Stimulated activated CD8-positive, alpha-beta memory T cell treated with anti-CD3 and anti-CD28 coated beads, Interleukin-4, amount 100 ng/mL, for 48 hours (primary cell): ENCODE data around the gene UQCC3.

Experiments used
- DNase-seq: peaks from one replicate; pipeline ENCODE4 v3.0.0-alpha.2; 2020

Gene UQCC3

DNA sequence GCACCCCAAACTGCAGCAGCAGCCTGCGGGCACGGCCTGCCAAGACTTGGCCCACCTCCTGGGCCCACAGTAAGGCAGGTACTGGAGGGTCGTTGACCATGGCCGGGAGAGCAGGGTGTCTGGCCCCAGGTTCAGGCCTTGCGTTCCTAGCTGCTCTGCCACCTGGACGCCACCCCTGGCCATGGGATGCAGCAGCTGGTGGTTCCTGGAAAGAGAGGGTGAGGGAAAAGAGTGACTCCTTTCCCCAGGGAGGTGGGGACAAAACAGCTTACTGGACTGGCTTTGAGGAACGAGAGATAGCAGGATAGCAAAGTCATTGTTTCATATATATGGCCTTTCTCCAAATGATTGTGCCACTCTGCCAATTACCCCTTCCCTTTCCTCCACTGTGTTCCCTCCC, 33.9 kb downstream of the UQCC3 start:
- DNase-seq: no peak

DNA sequence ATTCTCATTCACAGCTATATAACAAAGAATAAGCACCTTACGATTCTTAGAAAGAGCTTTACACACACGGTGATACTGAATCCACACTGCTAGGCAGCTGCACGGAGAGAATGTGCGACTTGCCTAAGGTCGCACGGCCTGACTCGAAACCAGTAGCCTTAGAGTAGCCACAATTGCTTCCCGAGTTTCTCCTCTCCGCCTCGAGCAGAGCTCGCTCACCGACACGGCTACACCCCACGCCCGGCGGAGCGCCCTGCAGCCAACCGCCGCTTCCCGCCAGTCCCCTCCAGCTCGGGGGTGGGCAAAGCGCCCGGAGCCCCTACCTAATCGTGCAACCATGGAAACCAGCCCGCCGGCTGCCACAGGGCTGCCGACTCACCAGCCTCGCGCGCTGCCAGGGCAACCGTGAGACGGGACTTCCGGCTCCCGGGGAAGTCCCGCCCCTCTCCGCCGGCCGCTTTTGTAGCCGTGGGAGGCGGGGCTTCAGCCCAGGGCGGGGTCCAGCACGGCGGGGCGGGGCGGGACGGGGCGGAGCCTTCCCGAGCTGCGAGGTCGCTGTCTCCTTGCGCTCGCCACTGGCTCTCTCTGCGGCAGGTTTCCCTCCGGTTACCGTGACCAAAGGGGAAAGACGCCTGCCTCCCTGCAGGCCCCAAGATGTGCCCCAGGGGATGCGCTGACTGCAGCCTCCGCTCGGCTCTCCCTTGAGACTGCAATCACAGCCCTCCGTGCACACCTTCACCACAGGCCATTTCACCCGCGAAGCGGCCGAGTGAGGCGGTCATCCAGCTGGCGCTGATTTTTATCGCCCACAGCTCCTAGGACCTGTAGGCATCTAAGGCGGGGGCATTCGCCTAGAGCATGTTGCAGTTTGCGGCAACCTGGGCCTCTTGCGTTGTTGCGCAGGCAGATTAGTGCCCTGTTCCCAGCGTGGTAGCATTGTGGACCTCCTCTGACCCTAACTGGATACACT, 34.7 kb downstream of the UQCC3 start:
- DNase-seq: peak; percentile 96

DNA sequence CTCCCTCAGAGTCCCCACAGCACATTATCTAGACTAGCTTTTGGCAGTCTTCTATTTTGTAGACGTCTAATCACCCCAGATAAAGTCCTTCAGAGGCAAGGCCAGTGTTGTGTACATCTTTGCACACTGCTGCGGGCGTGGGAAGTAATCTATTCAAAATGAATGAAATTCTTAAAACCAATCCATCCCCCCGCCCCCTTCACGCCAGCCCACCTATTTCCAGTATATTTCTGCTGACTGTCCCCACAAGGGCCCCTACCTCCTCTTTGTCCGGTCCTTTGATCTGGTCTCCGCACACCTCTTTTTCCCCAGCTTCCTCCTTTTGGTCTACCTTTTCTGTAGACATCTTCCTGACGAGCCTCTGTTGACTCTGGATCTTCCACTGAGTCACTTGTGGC, 35.4 kb downstream of the UQCC3 start:
- DNase-seq: no peak

DNA sequence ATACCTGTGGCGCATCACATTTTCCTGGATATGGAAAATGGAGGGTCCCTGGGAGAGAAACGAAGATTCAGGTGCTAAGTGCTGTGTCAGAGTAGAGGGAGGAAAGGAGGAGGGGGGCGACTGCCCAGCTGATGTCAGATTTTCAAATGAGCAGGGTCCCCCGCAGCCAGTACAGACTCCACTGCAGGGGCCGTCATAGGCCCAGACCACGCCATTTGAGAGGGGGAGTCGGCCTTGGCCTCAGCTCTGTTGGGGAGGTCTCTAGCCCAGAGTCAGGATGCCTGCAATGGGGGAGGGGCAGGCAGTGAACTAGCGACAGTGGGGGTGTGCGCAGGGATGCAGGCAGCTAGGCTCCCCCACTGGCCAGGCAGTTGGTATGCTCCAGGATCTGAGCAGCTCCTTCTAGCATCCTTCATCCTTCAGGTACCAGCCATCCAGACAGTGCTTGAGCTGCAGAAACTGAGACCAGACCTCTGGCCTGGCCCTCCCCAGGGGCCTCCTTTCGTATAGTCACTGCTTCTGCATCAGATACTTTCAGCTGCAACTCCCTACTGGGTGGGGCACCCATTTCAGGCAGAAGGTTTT, 35.9 kb downstream of the UQCC3 start, which contains the start of the genes BSCL2 and GNG3:
Gene BSCL2, minus strand, starts transcription at position 148 of the 585 bp plus-strand sequence. CDS start 229 bp downstream, outside the sequence.
Gene GNG3, plus strand, starts transcription at position 400 of the 585 bp plus-strand sequence. CDS start 620 bp downstream, outside the sequence.
- no peak for DNase-seq

DNA sequence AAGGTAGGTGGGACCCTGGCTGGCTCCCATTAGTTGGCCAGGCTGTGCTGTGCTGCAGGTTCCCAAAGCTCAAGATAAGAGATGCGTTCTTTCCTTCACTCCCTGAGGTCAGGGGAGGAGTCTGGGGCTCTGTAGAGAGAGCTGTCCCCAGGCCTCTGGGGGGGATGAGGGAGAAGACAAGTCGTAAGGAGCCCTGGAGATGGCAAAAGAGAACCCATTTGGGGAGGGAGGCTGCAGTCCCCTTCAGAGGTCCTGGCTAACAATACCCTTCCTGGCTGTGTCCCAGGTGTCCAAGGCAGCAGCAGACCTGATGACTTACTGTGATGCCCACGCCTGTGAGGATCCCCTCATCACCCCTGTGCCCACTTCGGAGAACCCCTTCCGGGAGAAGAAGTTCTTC, 36.9 kb downstream of the UQCC3 start:
- DNase-seq: no peak

DNA sequence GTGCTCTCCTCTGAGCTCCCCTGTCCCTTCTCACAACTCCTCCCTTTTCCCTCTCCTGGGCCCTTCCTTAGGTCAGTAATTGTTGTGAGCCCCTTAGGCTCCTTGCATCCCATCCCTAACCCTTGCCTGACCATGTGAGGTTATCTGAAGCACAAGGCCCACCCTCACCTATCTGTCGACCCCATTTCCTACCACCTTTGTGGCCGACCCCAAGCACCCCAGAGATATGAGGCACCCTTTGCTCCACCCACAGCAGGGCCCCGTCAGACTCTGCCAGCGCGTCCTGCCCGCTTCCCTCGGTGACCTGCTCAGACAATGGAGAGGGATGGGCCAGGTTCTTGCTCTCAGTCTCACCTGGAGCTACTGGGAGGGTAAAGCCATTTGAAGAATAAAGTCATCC, 37.3 kb downstream of the UQCC3 start:
- DNase-seq: peak; percentile 69

DNA sequence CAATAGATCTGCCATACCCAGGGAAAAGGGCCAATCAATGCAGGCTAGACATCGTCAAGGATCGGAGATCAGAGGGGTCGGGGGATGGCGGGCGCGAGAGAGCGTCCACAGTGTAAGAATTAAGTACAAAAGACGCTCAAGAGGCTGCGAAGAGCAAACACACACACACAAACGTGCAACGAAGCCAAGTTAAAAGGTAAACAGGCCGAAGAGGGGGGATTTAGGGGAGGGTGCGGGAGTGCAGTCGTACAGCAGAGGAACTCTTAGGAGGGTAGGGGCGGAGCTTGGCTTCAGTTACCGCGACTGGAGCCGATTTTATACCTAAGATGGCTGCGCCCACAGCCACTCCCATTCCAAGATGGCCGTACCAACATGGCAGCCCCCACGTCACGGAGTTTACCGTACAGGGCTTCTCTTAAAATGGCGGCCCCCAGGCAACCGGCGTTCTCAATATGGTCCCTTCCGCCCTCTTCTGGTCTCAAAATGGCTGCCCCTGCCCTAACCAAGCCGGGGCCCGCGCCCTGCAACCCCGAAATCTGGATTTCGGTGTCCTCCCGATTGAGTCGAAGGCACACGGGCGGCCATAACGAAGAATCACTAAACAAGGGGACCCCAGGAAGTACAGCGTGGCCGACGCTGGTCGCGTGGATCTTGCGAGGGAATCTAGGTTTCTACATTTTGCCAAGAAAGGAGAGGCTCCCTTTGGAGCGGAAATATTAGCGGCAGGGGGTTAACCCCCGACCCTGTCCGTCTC, 38.0 kb downstream of the UQCC3 start:
- DNase-seq: peak; percentile 96

DNA sequence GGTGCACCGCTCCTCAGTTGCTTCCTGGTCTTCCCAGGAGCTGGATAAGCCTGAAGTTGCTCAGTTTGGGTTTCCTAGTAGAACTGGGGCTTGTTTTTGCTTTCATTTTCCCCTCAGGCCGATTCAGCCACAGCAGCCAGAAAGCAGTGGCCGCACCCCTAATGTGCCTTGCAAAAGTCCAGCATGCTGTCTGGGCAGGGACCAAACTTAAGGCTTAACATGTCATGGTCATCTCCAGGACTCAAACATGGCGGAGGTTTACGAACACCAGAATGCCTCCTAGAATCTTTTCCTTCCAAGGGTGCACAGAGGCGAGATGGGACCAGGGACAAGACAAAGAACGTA, 38.5 kb downstream of the UQCC3 start:
- DNase-seq: peak; percentile 48

DNA sequence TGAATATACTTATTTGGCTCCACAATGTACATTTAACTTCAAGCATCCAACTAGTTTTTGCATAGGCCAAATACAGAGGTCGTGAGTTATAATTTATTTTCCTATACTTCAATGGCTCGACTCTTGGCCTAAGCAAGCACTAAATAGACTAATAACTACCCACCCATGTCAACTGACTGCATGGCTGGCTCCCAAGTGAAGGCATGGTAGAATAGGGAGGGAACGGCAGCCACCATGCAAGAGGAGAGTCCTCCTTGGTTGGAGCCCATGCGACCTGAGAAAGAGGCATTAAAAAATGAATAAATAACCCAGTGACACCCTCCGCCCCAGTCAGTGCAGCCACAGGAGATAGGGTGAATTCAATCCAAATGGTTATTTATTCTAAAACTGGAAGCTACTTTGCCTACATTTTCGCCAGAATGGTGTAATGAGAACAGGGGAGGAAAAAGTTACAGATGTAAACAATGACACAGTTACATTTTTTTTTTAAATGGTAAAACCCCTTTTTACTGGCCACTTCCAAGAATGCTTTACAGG, 40.9 kb downstream of the UQCC3 start:
- no peak for DNase-seq

DNA sequence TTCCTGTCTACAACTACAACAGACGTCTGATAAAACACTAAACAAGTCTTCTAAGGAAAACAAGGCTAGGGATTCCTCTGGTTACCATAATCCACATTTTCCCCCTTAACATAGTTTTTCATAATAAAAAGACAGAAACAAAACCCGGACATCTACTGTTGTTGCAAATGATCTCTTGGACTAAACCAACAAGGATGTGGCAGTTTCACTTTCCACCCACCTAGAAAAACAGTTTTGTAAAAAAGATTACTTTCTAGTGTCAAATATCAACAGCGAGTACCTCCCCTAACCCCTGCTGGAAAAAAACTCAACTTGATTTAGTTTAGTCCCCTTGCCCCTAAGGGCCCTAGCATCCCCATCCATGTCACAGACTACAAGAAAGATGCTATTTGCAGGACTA, 41.4 kb downstream of the UQCC3 start:
- no peak for DNase-seq

DNA sequence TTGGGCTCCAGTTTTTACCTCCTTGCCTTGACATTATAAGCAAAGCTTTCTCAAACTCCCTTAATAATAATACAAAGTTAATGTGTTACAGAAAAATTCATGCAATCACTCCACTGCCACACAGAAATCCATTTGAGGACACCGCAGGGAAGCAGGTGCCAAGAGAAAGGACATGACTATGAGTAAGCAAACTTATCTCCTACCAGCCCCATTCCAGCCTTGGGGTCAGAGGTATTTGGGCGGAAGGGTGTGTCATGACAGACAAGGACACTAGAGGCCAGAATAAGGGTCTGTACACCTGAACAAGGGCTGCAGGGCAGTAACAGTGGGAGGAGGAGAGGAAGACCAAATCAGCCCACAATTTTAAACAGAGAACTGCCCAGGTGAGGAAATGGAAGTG, 41.9 kb downstream of the UQCC3 start:
- DNase-seq: no peak

DNA sequence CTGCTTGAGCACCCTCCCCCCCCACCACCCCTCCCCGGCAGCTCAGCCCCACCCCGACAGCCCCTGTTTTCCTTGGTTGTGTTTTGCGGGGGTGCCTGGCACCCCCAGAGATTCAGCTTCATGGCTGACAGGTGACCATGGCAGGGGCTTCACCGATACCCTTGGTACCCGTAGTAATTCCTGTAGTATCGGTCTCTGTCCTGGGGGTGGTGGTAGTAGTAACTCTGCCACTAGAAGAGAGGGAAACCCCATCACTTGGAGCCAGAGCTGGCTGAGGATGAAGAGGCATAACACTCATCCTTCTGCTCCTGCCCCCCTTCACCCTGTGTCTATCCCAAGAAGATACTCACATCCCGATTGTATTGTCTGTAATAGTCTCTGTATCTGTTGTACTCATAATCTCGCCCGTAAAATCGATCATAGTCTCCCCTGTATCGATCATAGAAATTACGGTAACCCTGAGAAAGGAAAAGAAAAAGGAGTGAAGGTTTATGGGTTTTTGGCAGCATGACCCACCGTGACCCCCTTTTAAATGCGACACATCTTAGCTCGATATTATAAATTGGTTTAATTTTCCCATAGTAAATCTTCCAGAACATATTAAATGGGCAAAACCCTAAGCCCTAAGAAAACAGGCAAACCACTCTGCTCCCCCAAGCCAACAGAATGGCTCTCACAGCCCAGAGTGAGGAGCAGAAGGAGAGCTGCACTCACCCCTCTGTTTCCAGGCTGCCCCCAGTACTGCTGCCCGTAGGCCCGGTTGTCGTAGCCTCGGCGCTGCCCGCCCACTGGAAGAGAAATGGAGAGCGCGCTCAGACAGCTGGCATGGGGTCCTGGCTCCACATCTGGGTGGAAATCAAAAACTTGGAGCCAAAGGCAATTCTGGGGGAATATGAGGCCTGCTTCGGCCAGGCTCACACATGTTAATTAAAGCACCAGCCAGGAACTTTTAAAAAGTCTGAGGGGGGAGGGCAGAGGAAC, 44.0 kb downstream of the UQCC3 start:
- no peak for DNase-seq

DNA sequence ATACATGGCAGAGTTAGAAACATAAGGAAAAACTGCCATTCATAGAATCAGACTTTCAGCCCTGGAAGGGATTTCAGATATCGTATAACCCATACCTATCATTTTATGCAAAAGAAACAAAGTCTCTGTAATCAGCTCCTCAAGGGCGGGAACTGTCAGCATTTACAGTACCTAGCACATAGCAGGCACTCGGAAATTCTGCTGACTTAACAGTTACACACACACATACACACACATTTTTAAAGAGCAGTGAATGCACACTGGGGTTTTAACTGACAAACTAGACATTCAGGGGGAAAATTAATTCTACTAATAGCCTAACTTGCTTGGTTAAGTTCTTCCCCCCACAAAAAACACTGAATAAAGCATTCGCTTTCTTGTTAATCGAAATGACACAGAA, 44.7 kb downstream of the UQCC3 start:
- no peak for DNase-seq

DNA sequence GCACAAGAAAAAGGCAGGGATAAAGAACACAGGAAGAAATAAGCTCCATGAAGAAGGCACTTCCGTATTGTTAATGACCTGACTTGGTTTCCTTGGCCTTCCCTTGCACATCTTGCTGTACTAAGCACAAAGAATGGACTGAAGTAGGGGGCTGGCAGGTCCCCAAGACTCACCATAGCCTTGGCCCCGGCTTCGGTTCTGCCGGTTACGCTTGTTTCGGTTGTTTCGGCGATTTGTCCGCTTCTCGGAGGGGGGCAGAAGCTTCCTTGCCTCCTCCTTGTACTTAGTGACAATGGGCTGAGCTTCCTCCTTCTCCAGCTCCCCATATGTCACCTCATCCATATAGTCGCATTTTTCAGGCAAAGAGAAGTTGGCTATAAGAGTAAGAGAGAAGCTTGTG, 45.3 kb downstream of the UQCC3 start:
- no peak for DNase-seq

DNA sequence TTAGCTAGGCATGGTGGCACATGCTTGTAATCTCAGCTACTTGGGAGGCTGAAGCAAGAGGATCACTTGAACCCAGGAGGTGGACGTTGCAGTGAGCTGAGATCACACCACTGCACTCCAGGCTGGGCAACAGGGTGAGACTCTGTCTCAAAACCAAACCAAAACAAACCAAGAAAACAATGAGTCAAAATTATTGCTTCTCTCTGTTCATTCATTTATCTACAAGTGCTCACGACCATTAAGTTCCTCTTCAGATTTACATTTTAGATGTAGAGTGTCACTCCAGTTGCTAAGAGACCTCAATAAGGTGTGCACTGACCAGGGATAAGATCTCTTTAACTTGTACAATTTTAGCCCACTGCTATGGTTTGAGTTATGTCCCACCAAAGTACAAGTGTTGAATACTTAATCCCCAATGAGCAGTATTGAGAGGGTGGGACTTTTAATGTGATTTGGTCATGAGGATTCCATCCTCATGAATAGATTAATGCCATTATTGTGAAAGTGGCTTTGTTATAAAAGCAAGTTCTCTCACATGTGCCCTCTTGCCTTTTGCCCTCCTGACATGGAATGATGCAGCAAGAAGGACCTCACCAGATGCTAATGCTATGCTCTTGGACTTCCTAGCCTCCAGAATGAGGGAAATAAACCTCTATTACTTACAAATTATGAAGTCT, 48.0 kb downstream of the UQCC3 start:
- DNase-seq: no peak

DNA sequence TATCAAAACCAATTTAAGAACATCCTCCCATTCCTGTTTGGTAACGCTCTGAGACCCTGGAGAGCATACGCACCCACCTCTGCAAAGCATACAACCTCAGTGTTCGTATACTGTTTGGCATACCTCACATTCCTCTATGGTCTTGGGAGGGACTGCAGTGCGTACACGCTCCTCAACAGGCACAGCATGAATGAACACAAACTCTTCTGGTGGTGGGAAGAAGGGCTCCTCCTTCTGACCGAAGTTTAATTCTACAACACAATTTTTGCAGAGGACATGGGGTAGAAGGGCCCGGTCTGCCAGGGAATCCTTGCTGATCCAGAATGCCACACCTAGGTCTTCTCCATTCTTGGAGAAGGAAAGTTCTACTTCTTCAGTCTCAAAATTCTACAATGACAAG, 50.5 kb downstream of the UQCC3 start:
- DNase-seq: no peak
